ENCODE data around the gene DNAJC24.
A peak's percentile ranks its signal among the peaks of the same experiment; 100 is the strongest.

Gene DNAJC24

DNA sequence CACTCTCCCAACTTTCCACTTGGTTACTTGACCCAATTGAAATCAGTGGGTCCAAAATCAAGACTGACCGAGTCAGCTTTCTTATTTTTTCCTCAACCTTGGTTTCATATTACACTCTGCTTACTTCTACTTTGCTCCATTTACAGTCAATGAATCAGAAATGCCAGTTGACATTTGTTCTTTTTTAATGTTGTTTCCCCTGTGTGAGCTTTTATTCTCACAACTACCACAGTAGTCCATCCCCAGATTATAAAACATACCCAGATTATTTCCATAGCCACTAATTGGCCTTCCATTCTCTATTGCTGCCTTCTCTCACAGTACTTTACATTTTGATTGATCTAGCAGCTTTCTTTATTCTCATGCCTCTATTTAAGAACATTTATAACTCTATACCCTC is 50.0 kb downstream of the DNAJC24 start:
- in situ Hi-C loops (cut with HindIII; ENCODE audit: low pct_unique_long_range_greater_than_20kb, low sequenced_read_pairs), result no loop called here
- DNase-seq (ENCODE audit: low read depth in 1 of 2, low spot score in 1 of 2), result no peak
- TF ChIP-seq JUND (IDR thresholded peaks at IDR 0.05; ENCODE audit: low read depth), result no peak

GRCh38 chr11:31421820-31422219 is 52.2 kb downstream of the DNAJC24 start:
- in situ Hi-C loops (cut with HindIII; ENCODE audit: low pct_unique_long_range_greater_than_20kb, low sequenced_read_pairs), result no loop called here
- TF ChIP-seq JUND (IDR thresholded peaks at IDR 0.05; ENCODE audit: low read depth), result no peak
- no peak for DNase-seq (ENCODE audit: low read depth in 1 of 2, low spot score in 1 of 2)

GRCh38 chr11:31422703-31423102 is 53.0 kb downstream of the DNAJC24 start:
- no peak for DNase-seq (ENCODE audit: low read depth in 1 of 2, low spot score in 1 of 2)
- no peak for TF ChIP-seq JUND (IDR thresholded peaks at IDR 0.05; ENCODE audit: low read depth)
- in situ Hi-C loops (cut with HindIII; ENCODE audit: low pct_unique_long_range_greater_than_20kb, low sequenced_read_pairs), result no loop called here

DNA sequence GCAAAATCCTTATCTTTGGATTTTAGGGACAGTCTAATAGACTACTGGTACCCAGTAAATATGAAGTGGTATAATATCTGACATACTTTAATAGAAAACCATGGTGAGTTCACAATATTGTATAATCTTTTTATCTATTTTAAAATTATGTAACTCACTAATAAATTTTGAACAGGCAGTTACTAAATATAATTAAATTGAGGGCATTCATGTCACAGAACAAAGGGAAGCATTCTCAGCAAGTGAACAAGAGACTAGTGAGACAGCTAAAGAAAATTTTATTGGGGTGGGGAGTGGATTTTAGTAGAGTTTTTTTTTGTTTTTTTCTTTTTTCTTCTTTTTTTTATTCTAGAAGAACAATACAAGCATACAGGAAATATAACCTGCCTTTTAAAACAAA is 55.0 kb downstream of the DNAJC24 start:
- no peak for TF ChIP-seq JUND (IDR thresholded peaks at IDR 0.05; ENCODE audit: low read depth)
- in situ Hi-C loops (cut with HindIII; ENCODE audit: low pct_unique_long_range_greater_than_20kb, low sequenced_read_pairs), result no loop called here

DNA sequence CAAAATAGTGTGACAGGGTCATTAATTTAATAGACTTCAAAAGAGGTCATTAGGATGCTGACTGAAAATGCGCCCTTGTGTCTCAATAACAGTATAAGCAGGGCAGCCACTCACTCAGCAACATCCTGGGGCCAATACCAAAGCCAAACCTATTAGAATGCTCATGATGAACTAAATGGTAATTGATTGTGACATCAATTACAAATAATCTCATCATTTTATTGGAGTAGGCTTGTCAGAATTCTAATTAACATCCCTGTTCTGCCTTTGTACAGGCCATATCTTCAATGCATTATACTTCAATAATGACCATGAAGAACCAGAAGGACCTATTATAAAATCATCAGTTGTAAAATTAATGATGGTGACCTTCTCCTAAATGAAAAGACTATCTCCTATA is 64.2 kb downstream of the DNAJC24 start:
- DNase-seq (ENCODE audit: low read depth in 1 of 2, low spot score in 1 of 2), result no peak
- no peak for TF ChIP-seq JUND (IDR thresholded peaks at IDR 0.05; ENCODE audit: low read depth)
- in situ Hi-C loops (cut with HindIII; ENCODE audit: low pct_unique_long_range_greater_than_20kb, low sequenced_read_pairs), result no loop called here

More for the DNA sequence above, 55.0 kb downstream of the DNAJC24 start:
- no peak for DNase-seq (ENCODE audit: low read depth in 1 of 2, low spot score in 1 of 2)

DNA sequence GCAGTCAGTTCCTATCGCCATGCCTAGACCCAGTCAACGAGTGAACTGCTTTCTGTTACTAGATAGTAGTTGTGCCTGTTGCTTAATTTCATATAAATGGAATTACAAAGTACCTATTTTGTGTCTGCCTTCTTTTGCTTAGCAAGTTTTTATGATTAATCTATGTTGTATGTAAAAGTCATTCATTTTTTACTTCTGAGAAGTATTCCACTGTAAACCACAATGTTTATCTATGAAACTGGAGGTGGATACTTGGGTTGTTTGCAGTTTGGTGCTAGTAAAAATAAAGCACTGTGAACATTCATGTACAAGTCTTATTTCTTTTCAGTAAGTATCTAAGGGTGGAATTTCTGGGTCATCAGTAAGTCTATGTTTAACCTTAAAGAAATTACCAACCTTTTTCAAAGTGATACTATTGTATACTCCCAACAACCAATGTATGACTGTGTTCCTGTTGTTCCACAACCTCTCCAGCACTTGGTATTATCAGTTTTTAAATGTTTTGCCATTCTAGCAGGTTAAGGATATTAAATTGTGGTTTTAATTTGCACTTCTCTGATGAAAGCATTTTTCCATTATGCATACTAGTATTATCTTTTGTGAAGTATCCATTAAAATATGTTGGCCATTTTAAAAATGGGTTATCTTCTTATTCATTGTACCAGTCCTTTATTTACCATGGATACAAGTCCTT is 68.2 kb downstream of the DNAJC24 start:
- in situ Hi-C loops (cut with HindIII; ENCODE audit: low pct_unique_long_range_greater_than_20kb, low sequenced_read_pairs), result no loop called here
- DNase-seq (ENCODE audit: low read depth in 1 of 2, low spot score in 1 of 2), result no peak
- no peak for TF ChIP-seq JUND (IDR thresholded peaks at IDR 0.05; ENCODE audit: low read depth)

DNA sequence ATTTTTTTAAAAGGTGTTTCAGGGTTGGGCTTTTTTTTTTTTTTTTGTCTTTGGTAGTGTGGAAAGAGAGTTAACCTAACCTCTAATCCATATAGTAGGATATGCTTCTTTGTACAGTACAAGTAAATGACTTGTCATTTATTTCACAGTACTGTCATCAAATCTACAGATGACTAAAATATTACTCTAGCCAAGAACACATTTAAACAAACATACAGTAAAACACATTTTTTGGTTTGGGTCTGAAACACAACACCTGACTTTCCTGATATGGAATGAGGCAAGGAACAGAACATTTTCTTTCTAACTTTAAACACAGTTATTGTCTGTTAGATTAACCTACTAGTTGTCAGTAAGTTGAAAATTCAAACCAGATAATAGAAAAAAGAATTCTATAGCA is 71.6 kb downstream of the DNAJC24 start:
- in situ Hi-C loops (cut with HindIII; ENCODE audit: low pct_unique_long_range_greater_than_20kb, low sequenced_read_pairs), result no loop called here
- TF ChIP-seq JUND (IDR thresholded peaks at IDR 0.05; ENCODE audit: low read depth), result no peak
- no peak for DNase-seq (ENCODE audit: low read depth in 1 of 2, low spot score in 1 of 2)

- TF ChIP-seq JUND (IDR thresholded peaks at IDR 0.05; ENCODE audit: low read depth), result no peak
- DNase-seq (ENCODE audit: low read depth in 1 of 2, low spot score in 1 of 2), result peak in 1 of 2 experiments; percentile 61
- in situ Hi-C loops (cut with HindIII; ENCODE audit: low pct_unique_long_range_greater_than_20kb, low sequenced_read_pairs), result no loop called here
Observed at GRCh38 chr11:31442086-31442485, 72.4 kb downstream of the DNAJC24 start.

DNA sequence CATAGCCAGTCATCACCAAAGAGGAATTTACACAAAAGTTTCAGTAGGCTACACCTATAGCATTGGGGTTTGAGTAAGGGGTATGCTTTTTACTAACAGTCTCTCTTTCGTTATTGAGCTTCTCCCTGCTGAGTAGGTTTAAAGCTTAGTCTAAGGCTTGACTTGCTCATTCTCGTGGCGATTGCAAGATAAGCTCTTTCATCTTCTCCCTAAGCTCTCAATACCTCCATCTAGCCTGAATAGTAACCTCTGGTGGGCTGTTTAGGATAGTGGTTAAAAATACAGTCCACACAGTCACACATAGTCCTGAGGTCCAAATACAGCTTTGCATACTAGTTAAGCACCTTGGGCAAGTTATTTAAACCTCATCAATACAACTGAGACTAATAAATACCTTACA is 74.1 kb downstream of the DNAJC24 start:
- no peak for TF ChIP-seq JUND (IDR thresholded peaks at IDR 0.05; ENCODE audit: low read depth)
- DNase-seq (ENCODE audit: low read depth in 1 of 2, low spot score in 1 of 2), result no peak
- in situ Hi-C loops (cut with HindIII; ENCODE audit: low pct_unique_long_range_greater_than_20kb, low sequenced_read_pairs), result no loop called here

DNA sequence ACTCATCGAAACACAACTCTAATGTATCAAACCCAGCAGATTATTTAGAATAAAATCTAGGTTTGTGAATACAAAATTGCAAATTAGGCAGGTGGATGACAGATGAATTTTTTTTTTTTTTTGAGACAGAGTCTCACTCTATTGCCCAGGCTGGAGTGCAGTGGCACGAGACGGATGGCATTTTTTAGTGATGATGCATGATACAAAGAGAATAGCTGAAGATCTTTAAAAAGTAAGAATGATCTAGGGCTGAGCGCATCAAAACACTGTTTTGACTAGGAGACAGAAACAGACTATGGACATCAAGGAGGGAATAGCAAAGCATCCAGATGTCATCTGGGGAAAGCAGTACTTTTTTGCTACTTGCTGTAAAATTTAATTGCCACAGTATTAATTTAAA is 76.0 kb downstream of the DNAJC24 start:
- no peak for TF ChIP-seq JUND (IDR thresholded peaks at IDR 0.05; ENCODE audit: low read depth)
- in situ Hi-C loops (cut with HindIII; ENCODE audit: low pct_unique_long_range_greater_than_20kb, low sequenced_read_pairs), result no loop called here
- DNase-seq (ENCODE audit: low read depth in 1 of 2, low spot score in 1 of 2), result no peak

GRCh38 chr11:31449040-31449439 is 79.4 kb downstream of the DNAJC24 start:
- DNase-seq (ENCODE audit: low read depth in 1 of 2, low spot score in 1 of 2), result no peak
- in situ Hi-C loops (cut with HindIII; ENCODE audit: low pct_unique_long_range_greater_than_20kb, low sequenced_read_pairs), result no loop called here
- TF ChIP-seq JUND (IDR thresholded peaks at IDR 0.05; ENCODE audit: low read depth), result no peak

GRCh38 chr11:31450841-31451240 is 81.2 kb downstream of the DNAJC24 start:
- DNase-seq (ENCODE audit: low read depth in 1 of 2, low spot score in 1 of 2), result no peak
- no peak for TF ChIP-seq JUND (IDR thresholded peaks at IDR 0.05; ENCODE audit: low read depth)
- in situ Hi-C loops (cut with HindIII; ENCODE audit: low pct_unique_long_range_greater_than_20kb, low sequenced_read_pairs), result no loop called here

DNA sequence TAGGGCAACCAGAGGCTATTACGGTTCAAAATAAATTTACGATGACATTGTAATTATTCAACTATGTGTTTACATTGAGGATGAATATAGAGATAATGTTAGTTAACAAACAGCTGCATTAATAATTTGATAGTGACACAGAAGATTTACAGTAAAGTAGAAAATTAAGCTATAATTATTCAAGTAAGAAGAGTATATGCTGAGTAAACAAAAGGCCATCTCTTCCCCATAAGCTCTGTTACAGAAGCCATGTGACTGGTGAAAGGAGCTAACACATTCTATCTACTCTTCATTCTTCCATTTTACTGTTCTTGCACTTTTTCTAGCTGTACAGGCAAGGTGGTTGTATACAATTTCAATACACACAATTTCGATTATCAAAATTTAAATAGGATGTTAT is 85.5 kb downstream of the DNAJC24 start:
- TF ChIP-seq JUND (IDR thresholded peaks at IDR 0.05; ENCODE audit: low read depth), result no peak
- in situ Hi-C loops (cut with HindIII; ENCODE audit: low pct_unique_long_range_greater_than_20kb, low sequenced_read_pairs), result no loop called here
- DNase-seq (ENCODE audit: low read depth in 1 of 2, low spot score in 1 of 2), result no peak

GRCh38 chr11:31464436-31464835 is 94.8 kb downstream of the DNAJC24 start:
- in situ Hi-C loops (cut with HindIII; ENCODE audit: low pct_unique_long_range_greater_than_20kb, low sequenced_read_pairs), result no loop called here
- no peak for DNase-seq (ENCODE audit: low read depth in 1 of 2, low spot score in 1 of 2)
- no peak for TF ChIP-seq JUND (IDR thresholded peaks at IDR 0.05; ENCODE audit: low read depth)

Data from T47D (cell line).